Liver (tissue), 10 donors: ENCODE data around the gene PTBP3. TPM values are rescaled to one million over a fixed set of nuclear protein-coding genes. Genes with fewer than 3 reads are reported as not detected.

ENCODE experiments used
- DNase-seq: peaks from one replicate; pipeline ENCODE4 v3.0.0-alpha.2; 2017; ENCODE audit warnings: low spot score
- H3K27ac ChIP-seq, 2 donors: one replicate each; pipeline ENCODE4 v1.7.0; 2013; ENCODE audit warnings: inconsistent platforms in 2 of 2, low read length in 2 of 2, control low read depth in 1 of 2, low read depth in 1 of 2, mild to moderate bottlenecking in 1 of 2
- H3K27me3 ChIP-seq, 4 donors: one replicate each; pipeline versions ENCODE4 v1.6.1 to v1.7.0; 2013; ENCODE audit warnings: low read length in 3 of 4, inconsistent platforms in 1 of 4, mild to moderate bottlenecking in 1 of 4, moderate library complexity in 1 of 4; ENCODE audit not compliant: control insufficient read depth in 4 of 4, insufficient read depth in 4 of 4
- H3K36me3 ChIP-seq, 4 donors: one replicate each; pipeline versions ENCODE4 v1.6.1 to v1.7.0; 2013; ENCODE audit warnings: low read length in 3 of 4, mild to moderate bottlenecking in 3 of 4, low read depth in 1 of 4, moderate library complexity in 1 of 4; ENCODE audit not compliant: control insufficient read depth in 4 of 4, insufficient read depth in 3 of 4
- H3K4me1 ChIP-seq, 4 donors: one replicate each; pipeline versions ENCODE4 v1.6.1 to v1.7.0; 2013; ENCODE audit warnings: low read length in 3 of 4, mild to moderate bottlenecking in 3 of 4, moderate library complexity in 1 of 4; ENCODE audit not compliant: control insufficient read depth in 4 of 4, insufficient read depth in 4 of 4
- H3K4me3 ChIP-seq, 3 donors: one replicate each; pipeline versions ENCODE4 v1.6.1 to v1.7.0; 2013; ENCODE audit warnings: low read length in 3 of 3, control low read depth in 1 of 3, low read depth in 1 of 3, mild to moderate bottlenecking in 1 of 3
- H3K9ac ChIP-seq, 2 donors: one replicate each; pipeline ENCODE4 v1.7.0; 2013; ENCODE audit warnings: low read length in 2 of 2, mild to moderate bottlenecking in 2 of 2, moderate library complexity in 2 of 2, control low read depth in 1 of 2, low read depth in 1 of 2
- H3K9me3 ChIP-seq, 4 donors: one replicate each; pipeline versions ENCODE4 v1.6.1 to v1.7.0; 2013; ENCODE audit warnings: low read length in 3 of 4; ENCODE audit not compliant: control insufficient read depth in 4 of 4
- JUND ChIP-seq, 2 donors: IDR thresholded peaks; 2 replicates each; pipeline ENCODE4 v1.6.1; 2016; ENCODE audit warnings: antibody characterized with exemption in 2 of 2
- WGBS: extraction: QIAGEN DNeasy Blood & Tissue Kit; methylation state at CpG from one replicate; pipeline ENCODE4 v1.1.7; 2013; 5-methylcytosine and 5-hydroxymethylcytosine counted together
- polyA plus RNA-seq, 2 donors: library from polyadenylated mRNA; stranded (reverse) in 1 of 2; unstranded in 1 of 2; fragments of 200-250 nt in 1 of 2; fragments of >200 nt in 1 of 2; fragmentation: Nextera tagmentation in 1 of 2; extraction: Ambion mirVana in 1 of 2; gene quantifications; one replicate each; pipeline versions ENCODE4 v1.2.1 to v1.2.3, GENCODE V29; 2013 to 2015
- small RNA-seq: library from RNA; depleted of rRNA; stranded (forward); fragments of <200 nt; gene quantifications from one replicate; pipeline ENCODE3, GENCODE V24; 2014
- total RNA-seq, 2 donors: library from RNA; depleted of rRNA; stranded (reverse); fragments of >200 nt; gene quantifications; one replicate each; pipeline ENCODE4 v1.2.3, GENCODE V29; 2014
- donor health status: healthy.
- donor health status: healthy.
- donor health status: healthy.
- donor health status: healthy.
- donor health status: healthy.

Gene PTBP3
- total and polyA plus RNA-seq, 4 donors, result 4.3 to 34.1 (median 9.2) TPM

- no peaks in the 10 kb centered on the region for H3K36me3 ChIP-seq
- no peak overlapping the region for H3K4me3 ChIP-seq
- H3K9ac ChIP-seq, result no peak overlapping the region
- H3K4me1 ChIP-seq, result no peaks in the 10 kb centered on the region
- DNase-seq, result no peak
- H3K27ac ChIP-seq, result no peak overlapping the region
- H3K27me3 ChIP-seq, result no peaks in the 10 kb centered on the region
- TF ChIP-seq JUND (IDR thresholded peaks at IDR 0.05), result no peak
- no peaks in the 10 kb centered on the region for H3K9me3 ChIP-seq
- 73% methylated on average over 3 of the region's 3 CpGs for WGBS
Observed at GRCh38 chr9:112168197-112168596, 165.2 kb downstream of the PTBP3 start.

Small RNAs within 50 kb of the gene (small RNA-seq; reads per million reads assigned to genes)
- gene RF00019 (not detected), gene RN7SL430P (not detected), gene RN7SL57P (not detected), gene RNA5SP295 (not detected)

Other genes with a start within 250 kb of the PTBP3 start
- 10 to 100 TPM in 1 of 2 donors, 1 to 10 TPM in 1; 3.3 to 19.0 TPM for gene SUSD1, start 158.3 kb downstream of the PTBP3 start, total RNA-seq
- 1 to 10 TPM; 1.2 to 3.1 TPM for gene SUSD1, start 158.3 kb downstream of the PTBP3 start, polyA plus RNA-seq
- gene HSDL2, start 46.5 kb upstream of the PTBP3 start, total RNA-seq, result 100 to 1,000 TPM in 1 of 2 donors, 10 to 100 TPM in 1; 26.1 to 135 TPM
- 10 to 100 TPM; 72.2 to 86.9 TPM for gene HSDL2, start 46.5 kb upstream of the PTBP3 start, polyA plus RNA-seq
- gene KIAA1958, start 153.2 kb upstream of the PTBP3 start, total RNA-seq, result 1 to 10 TPM; 4.5 to 7.1 TPM
- gene KIAA1958, start 153.2 kb upstream of the PTBP3 start, polyA plus RNA-seq, result 1 to 10 TPM in 1 of 2 donors, under 1 TPM in 1; 0.99 to 2.1 TPM